HCT116 (cell line): Measurements from ENCODE around the gene GNAO1. TPM values are rescaled to one million over a fixed set of nuclear protein-coding genes. Genes with fewer than 3 reads are reported as not detected.

ENCODE experiments used
- ATAC-seq: fragments of 200-7000 bp; cut with Tn5 transposase; 2 replicates; pipeline ENCODE4 v1.9.1; 2020; ENCODE audit warnings: mild to moderate bottlenecking, moderate library complexity
- BruUV-seq: library from RNA; stranded (reverse); fragments of 400-500 nt; replicated peaks from 2 replicates; lab custom pipeline; 2021; lab: Mats Ljungman, UMichigan
- CTCF ChIA-PET: fragments of 300-600 bp; sonication (Branson Sonifier 250); formaldehyde crosslinking; loops from one replicate; lab custom pipeline; 2021; ENCODE audit warnings: antibody characterized with exemption; lab: Charles Lee
- POLR2A ChIA-PET: fragments of 300-600, 350-600 bp; sonication (Branson Sonifier 250); formaldehyde crosslinking; loops from one replicate; lab custom pipeline; 2021; ENCODE audit warnings: antibody characterized with exemption; lab: Charles Lee
- RAD21 ChIA-PET, 2 experiments: fragments of 300-600 bp; sonication (Branson Sonifier 250); formaldehyde crosslinking; loops; one replicate each; lab custom pipeline; 2023; ENCODE audit warnings: low total read pairs in 2 of 2; ENCODE audit not compliant: uncharacterized antibody in 2 of 2, unreplicated experiment in 2 of 2, low non-redundant PET in 1 of 2; lab: Charles Lee
- DNase-seq: peaks from one replicate; pipeline ENCODE4 v3.0.0-alpha.2; 2010; ENCODE audit warnings: low read depth, low spot score
- H2AFZ ChIP-seq: fragments of 200-600 bp; shearing (Covaris generic), sonication (generic); 2 replicates; pipeline ENCODE4 v1.6.1; 2017; ENCODE audit warnings: low read depth, mixed run types, mixed read lengths, antibody characterized with exemption, low read length; ENCODE audit not compliant: poor library complexity, severe bottlenecking
- H3K27ac ChIP-seq: 2 replicates; pipeline ENCODE4 v1.5.1; 2012; ENCODE audit warnings: low read depth, low read length
- H3K27me3 ChIP-seq: fragments of 200-600 bp; sonication (generic); 2 replicates; pipeline ENCODE4 v1.6.1; 2016; ENCODE audit warnings: mixed run types, low read length, mixed read lengths; ENCODE audit not compliant: insufficient read depth
- H3K36me3 ChIP-seq, 2 experiments: fragments of 200-500 bp in 1 of 2; fragments of 200-600 bp in 1 of 2; sonication (Bioruptor generic) in 1 of 2; sonication (generic) in 1 of 2; 2 replicates each; pipeline versions ENCODE4 v1.5.1 to v1.6.1; 2014 to 2016; ENCODE audit warnings: low read length in 2 of 2, inconsistent platforms in 1 of 2, mixed read lengths in 1 of 2, mixed run types in 1 of 2; ENCODE audit not compliant: insufficient read depth in 2 of 2, control insufficient read depth in 1 of 2
- H3K4me1 ChIP-seq, 2 experiments: fragments of 200-600 bp in 1 of 2; sonication (generic) in 1 of 2; 2 replicates each; pipeline versions ENCODE4 v1.5.1 to v1.6.1; 2012 to 2017; ENCODE audit warnings: low read length in 2 of 2, inconsistent platforms in 1 of 2, mild to moderate bottlenecking in 1 of 2, mixed read lengths in 1 of 2, mixed run types in 1 of 2, moderate library complexity in 1 of 2; ENCODE audit not compliant: insufficient read depth in 2 of 2, control insufficient read depth in 1 of 2
- H3K4me2 ChIP-seq: fragments of 200-600 bp; sonication (generic); 2 replicates; pipeline ENCODE4 v1.6.1; 2017; ENCODE audit warnings: mixed run types, low read length, mixed read lengths
- H3K4me3 ChIP-seq, 2 experiments: fragments of 200-600 bp in 1 of 2; sonication (generic) in 1 of 2; replicated peaks in 1 of 2; 2 replicates each; pipeline ENCODE4 v1.5.1; 2011 to 2016; ENCODE audit warnings: low read length in 2 of 2, control low read depth in 1 of 2, low read depth in 1 of 2, mild to moderate bottlenecking in 1 of 2, mixed read lengths in 1 of 2, mixed run types in 1 of 2
- H3K79me2 ChIP-seq: fragments of 200-600 bp; sonication (generic); 2 replicates; pipeline ENCODE4 v1.6.1; 2017; ENCODE audit warnings: mild to moderate bottlenecking, mixed run types, low read length, moderate library complexity, mixed read lengths; ENCODE audit not compliant: insufficient read depth
- H3K9ac ChIP-seq: fragments of 200-600 bp; sonication (generic); 2 replicates; pipeline ENCODE4 v1.6.1; 2016; ENCODE audit warnings: low read length, mixed read lengths
- H3K9me2 ChIP-seq: fragments of 200-600 bp; sonication (generic), shearing (Covaris generic); 2 replicates; pipeline ENCODE4 v1.6.1; 2017; ENCODE audit warnings: mixed run types, mild to moderate bottlenecking, moderate library complexity; ENCODE audit not compliant: insufficient read depth
- H3K9me3 ChIP-seq, 2 experiments: fragments of 200-500 bp in 1 of 2; fragments of 200-600 bp in 1 of 2; sonication (Bioruptor generic) in 1 of 2; sonication (generic) in 1 of 2; 2 replicates each; pipeline ENCODE4 v1.6.1; 2014 to 2017; ENCODE audit warnings: low read length in 2 of 2, mixed read lengths in 2 of 2, inconsistent platforms in 1 of 2, low read depth in 1 of 2, mild to moderate bottlenecking in 1 of 2, mixed run types in 1 of 2, moderate library complexity in 1 of 2; ENCODE audit not compliant: control insufficient read depth in 1 of 2, insufficient read depth in 1 of 2
- H4K20me1 ChIP-seq: fragments of 200-600 bp; sonication (generic), shearing (Covaris generic); 2 replicates; pipeline ENCODE4 v1.6.1; 2017; ENCODE audit warnings: mixed run types, mild to moderate bottlenecking, moderate library complexity; ENCODE audit not compliant: insufficient read depth
- ATF3 ChIP-seq: IDR thresholded peaks from 2 replicates; pipeline ENCODE4 v1.6.1; 2012
- CEBPB ChIP-seq: IDR thresholded peaks from 2 replicates; pipeline ENCODE4 v1.6.1; 2012; ENCODE audit warnings: low read depth
- EGR1 ChIP-seq: IDR thresholded peaks from 2 replicates; pipeline ENCODE4 v1.6.1; 2012; ENCODE audit warnings: low read depth
- ELF1 ChIP-seq: IDR thresholded peaks from 2 replicates; pipeline ENCODE4 v1.6.1; 2012; ENCODE audit warnings: low read depth, borderline replicate concordance
- EZH2phosphoT487 ChIP-seq: fragments of 200-600 bp; IDR thresholded peaks from 2 replicates; pipeline ENCODE4 v1.6.1; 2018; ENCODE audit warnings: antibody characterized with exemption, borderline replicate concordance
- FOSL1 ChIP-seq: IDR thresholded peaks from 2 replicates; pipeline ENCODE4 v1.6.1; 2012; ENCODE audit warnings: low read depth
- MAX ChIP-seq: IDR thresholded peaks from 2 replicates; pipeline ENCODE4 v1.6.1; 2012
- SIN3A ChIP-seq: IDR thresholded peaks from 2 replicates; pipeline ENCODE4 v1.6.1; 2012; ENCODE audit warnings: low read depth
- SP1 ChIP-seq: IDR thresholded peaks from 2 replicates; pipeline ENCODE4 v1.6.1; 2012; ENCODE audit warnings: low read depth
- TCF7L2 ChIP-seq: IDR thresholded peaks from 2 replicates; pipeline ENCODE4 v1.7.0; 2011; ENCODE audit warnings: borderline replicate concordance, inconsistent platforms; ENCODE audit not compliant: insufficient read depth, insufficient read length; ENCODE audit errors: extremely low read depth
- ZNF274 ChIP-seq: fragments of 200-500 bp; sonication (Bioruptor generic); IDR thresholded peaks from 2 replicates; pipeline ENCODE4 v1.6.1; 2014; ENCODE audit warnings: mild to moderate bottlenecking, low read depth, low read length, inconsistent platforms
- intact Hi-C: fragments of 100-400 bp; cut with micrococcal nuclease; formaldehyde crosslinking; loops from 2 replicates; pipeline ENCODE4 v1.10.0; 2022
- total RNA-seq: library from RNA; stranded (reverse); gene quantifications from one replicate; pipeline ENCODE4 v1.2.1, GENCODE V29; 2021; ENCODE audit not compliant: unreplicated experiment
- TF ChIP-seq, protein P1 (sequence below), 3 experiments: fragments of 200-600 bp in 1 of 3; sonication (generic) in 1 of 3; IDR thresholded peaks in 2 of 3; conservative IDR thresholded peaks in 1 of 3; 2 replicates each; pipeline ENCODE4 v1.5.1; 2012 to 2017; ENCODE audit warnings: low read depth in 2 of 3, low read length in 2 of 3, antibody characterized with exemption in 1 of 3, borderline replicate concordance in 1 of 3, control low read depth in 1 of 3, mild to moderate bottlenecking in 1 of 3, mixed read lengths in 1 of 3, mixed run types in 1 of 3, moderate library complexity in 1 of 3; ENCODE audit not compliant: insufficient read depth in 1 of 3
- TF ChIP-seq, protein P2 (sequence below): IDR thresholded peaks from 2 replicates; pipeline ENCODE4 v1.6.1; 2011; ENCODE audit warnings: mild to moderate bottlenecking, low read length, moderate library complexity; ENCODE audit not compliant: insufficient replicate concordance; ENCODE audit errors: extremely low read depth
- TF ChIP-seq, protein P3 (sequence below): IDR thresholded peaks from 2 replicates; pipeline ENCODE4 v1.6.1; 2012; ENCODE audit warnings: low read depth

Gene GNAO1
- total RNA-seq, 1 experiment from 2014 or later: 0.12 TPM

DNA sequence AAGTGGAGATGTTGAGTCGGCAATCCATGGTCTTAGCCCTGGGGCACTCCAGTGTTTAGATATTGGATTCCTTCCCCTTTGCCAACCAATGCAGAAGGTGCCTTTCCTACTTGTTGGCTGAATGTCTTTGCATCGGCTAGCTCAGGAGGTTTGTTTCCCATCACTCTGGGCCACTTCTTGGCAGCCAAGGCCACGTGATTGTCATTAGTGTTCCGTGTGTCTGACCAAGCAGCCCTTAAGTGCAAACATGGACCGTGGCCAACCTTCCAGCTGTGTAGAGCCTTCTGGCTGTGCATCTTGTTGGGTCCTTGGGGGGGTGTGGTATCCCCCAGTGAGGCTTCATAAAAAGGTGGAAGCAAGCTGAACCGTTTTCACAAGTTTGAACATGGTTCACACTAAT is 66.0 kb downstream of the GNAO1 start (continued):
- TF ChIP-seq, protein P1, sequence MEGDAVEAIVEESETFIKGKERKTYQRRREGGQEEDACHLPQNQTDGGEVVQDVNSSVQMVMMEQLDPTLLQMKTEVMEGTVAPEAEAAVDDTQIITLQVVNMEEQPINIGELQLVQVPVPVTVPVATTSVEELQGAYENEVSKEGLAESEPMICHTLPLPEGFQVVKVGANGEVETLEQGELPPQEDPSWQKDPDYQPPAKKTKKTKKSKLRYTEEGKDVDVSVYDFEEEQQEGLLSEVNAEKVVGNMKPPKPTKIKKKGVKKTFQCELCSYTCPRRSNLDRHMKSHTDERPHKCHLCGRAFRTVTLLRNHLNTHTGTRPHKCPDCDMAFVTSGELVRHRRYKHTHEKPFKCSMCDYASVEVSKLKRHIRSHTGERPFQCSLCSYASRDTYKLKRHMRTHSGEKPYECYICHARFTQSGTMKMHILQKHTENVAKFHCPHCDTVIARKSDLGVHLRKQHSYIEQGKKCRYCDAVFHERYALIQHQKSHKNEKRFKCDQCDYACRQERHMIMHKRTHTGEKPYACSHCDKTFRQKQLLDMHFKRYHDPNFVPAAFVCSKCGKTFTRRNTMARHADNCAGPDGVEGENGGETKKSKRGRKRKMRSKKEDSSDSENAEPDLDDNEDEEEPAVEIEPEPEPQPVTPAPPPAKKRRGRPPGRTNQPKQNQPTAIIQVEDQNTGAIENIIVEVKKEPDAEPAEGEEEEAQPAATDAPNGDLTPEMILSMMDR (IDR thresholded peaks at IDR 0.05 in 2 of 3, conservative IDR thresholded peaks at IDR 0.05 in 1 of 3; ENCODE audit: borderline replicate concordance in 1 of 3, insufficient read depth in 1 of 3, low read depth in 2 of 3, low read length in 2 of 3): no peak
- no peak for TF ChIP-seq CEBPB
- TF ChIP-seq MAX: no peak
- TF ChIP-seq ZNF274: no peak
- no peak for TF ChIP-seq EZH2phosphoT487
- TF ChIP-seq SP1: no peak

- no peaks in the 10 kb centered on the region for H3K9me2 ChIP-seq
- ATAC-seq: no peak
- RAD21 ChIA-PET: no interaction called here
- no peak overlapping the region for H3K4me2 ChIP-seq
- H3K9me3 ChIP-seq: no peaks in the 10 kb centered on the region
- H3K4me1 ChIP-seq: no peaks in the 10 kb centered on the region
- intact Hi-C loops: no loop called here
- POLR2A ChIA-PET: no interaction called here
- peaks cover 49% of the 10 kb centered on the region for H3K27me3 ChIP-seq
- CTCF ChIA-PET: no interaction called here
- H3K27ac ChIP-seq: no peak overlapping the region
- no peak overlapping the region for H3K9ac ChIP-seq
- no peak for DNase-seq
- no peak overlapping the region for H2AFZ ChIP-seq
- no peak overlapping the region for H3K4me3 ChIP-seq
- no peaks in the 10 kb centered on the region for H3K79me2 ChIP-seq
- BruUV-seq: no TSS peak
- no peaks in the 10 kb centered on the region for H3K36me3 ChIP-seq
- no peaks in the 10 kb centered on the region for H4K20me1 ChIP-seq
- no peak for TF ChIP-seq TCF7L2
- no peak for TF ChIP-seq EGR1
- TF ChIP-seq SIN3A: no peak
- TF ChIP-seq FOSL1: no peak
- TF ChIP-seq ELF1: no peak
- no peak for TF ChIP-seq EZH2phosphoT487
- TF ChIP-seq, protein P2, sequence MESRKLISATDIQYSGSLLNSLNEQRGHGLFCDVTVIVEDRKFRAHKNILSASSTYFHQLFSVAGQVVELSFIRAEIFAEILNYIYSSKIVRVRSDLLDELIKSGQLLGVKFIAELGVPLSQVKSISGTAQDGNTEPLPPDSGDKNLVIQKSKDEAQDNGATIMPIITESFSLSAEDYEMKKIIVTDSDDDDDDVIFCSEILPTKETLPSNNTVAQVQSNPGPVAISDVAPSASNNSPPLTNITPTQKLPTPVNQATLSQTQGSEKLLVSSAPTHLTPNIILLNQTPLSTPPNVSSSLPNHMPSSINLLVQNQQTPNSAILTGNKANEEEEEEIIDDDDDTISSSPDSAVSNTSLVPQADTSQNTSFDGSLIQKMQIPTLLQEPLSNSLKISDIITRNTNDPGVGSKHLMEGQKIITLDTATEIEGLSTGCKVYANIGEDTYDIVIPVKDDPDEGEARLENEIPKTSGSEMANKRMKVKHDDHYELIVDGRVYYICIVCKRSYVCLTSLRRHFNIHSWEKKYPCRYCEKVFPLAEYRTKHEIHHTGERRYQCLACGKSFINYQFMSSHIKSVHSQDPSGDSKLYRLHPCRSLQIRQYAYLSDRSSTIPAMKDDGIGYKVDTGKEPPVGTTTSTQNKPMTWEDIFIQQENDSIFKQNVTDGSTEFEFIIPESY: no peak
- no peak for TF ChIP-seq MAX
- TF ChIP-seq, protein P3, sequence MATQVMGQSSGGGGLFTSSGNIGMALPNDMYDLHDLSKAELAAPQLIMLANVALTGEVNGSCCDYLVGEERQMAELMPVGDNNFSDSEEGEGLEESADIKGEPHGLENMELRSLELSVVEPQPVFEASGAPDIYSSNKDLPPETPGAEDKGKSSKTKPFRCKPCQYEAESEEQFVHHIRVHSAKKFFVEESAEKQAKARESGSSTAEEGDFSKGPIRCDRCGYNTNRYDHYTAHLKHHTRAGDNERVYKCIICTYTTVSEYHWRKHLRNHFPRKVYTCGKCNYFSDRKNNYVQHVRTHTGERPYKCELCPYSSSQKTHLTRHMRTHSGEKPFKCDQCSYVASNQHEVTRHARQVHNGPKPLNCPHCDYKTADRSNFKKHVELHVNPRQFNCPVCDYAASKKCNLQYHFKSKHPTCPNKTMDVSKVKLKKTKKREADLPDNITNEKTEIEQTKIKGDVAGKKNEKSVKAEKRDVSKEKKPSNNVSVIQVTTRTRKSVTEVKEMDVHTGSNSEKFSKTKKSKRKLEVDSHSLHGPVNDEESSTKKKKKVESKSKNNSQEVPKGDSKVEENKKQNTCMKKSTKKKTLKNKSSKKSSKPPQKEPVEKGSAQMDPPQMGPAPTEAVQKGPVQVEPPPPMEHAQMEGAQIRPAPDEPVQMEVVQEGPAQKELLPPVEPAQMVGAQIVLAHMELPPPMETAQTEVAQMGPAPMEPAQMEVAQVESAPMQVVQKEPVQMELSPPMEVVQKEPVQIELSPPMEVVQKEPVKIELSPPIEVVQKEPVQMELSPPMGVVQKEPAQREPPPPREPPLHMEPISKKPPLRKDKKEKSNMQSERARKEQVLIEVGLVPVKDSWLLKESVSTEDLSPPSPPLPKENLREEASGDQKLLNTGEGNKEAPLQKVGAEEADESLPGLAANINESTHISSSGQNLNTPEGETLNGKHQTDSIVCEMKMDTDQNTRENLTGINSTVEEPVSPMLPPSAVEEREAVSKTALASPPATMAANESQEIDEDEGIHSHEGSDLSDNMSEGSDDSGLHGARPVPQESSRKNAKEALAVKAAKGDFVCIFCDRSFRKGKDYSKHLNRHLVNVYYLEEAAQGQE: no peak
- TF ChIP-seq ATF3: no peak
Measured at GRCh38 chr16:56257666-56258342, 66.5 kb downstream of the GNAO1 start.
